ENCODE measurements around the gene CYGB. TPM values are rescaled to one million over a fixed set of nuclear protein-coding genes. Genes with fewer than 3 reads are reported as not detected.

CYGB gene
- total RNA-seq, 6 experiments from 2014 or later: 0.26 to 0.66 (median 0.33) TPM

GRCh38 chr17:76491271-76492122 is 46.0 kb downstream of the CYGB start:
- DNase-seq: no peak
- no peaks in the 10 kb centered on the region for H3K9me3 Mint-ChIP-seq
- H3K27ac Mint-ChIP-seq: no peak overlapping the region
- no peak for TF ChIP-seq CTCF (IDR thresholded peaks at IDR 0.05)
- H3K4me1 Mint-ChIP-seq (ENCODE audit: low read depth): peaks cover 15% of the 10 kb centered on the region
- H3K27me3 Mint-ChIP-seq (ENCODE audit: insufficient read depth): no peaks in the 10 kb centered on the region; the same call in 1 of the 2 replicates
- H3K4me3 Mint-ChIP-seq: no peak overlapping the region
- H3K36me3 Mint-ChIP-seq (ENCODE audit: low read depth): no peaks in the 10 kb centered on the region

- H3K27me3 Mint-ChIP-seq (ENCODE audit: insufficient read depth): no peaks in the 10 kb centered on the region; the same call in 1 of the 2 replicates
- no peak for TF ChIP-seq CTCF (IDR thresholded peaks at IDR 0.05)
- DNase-seq: no peak
- H3K4me1 Mint-ChIP-seq (ENCODE audit: low read depth): peaks cover 15% of the 10 kb centered on the region
- no peak overlapping the region for H3K4me3 Mint-ChIP-seq
- H3K36me3 Mint-ChIP-seq (ENCODE audit: low read depth): no peaks in the 10 kb centered on the region
- no peak overlapping the region for H3K27ac Mint-ChIP-seq
- H3K9me3 Mint-ChIP-seq: no peaks in the 10 kb centered on the region
These were observed 47.3 kb downstream of the CYGB start for GRCh38 chr17:76490112-76490710.

- peaks cover 2% of the 10 kb centered on the region for H3K27me3 Mint-ChIP-seq (ENCODE audit: insufficient read depth)
- no peak overlapping the region for H3K4me3 Mint-ChIP-seq
- no peak overlapping the region for H3K27ac Mint-ChIP-seq
- no peak for TF ChIP-seq CTCF (IDR thresholded peaks at IDR 0.05)
- DNase-seq: no peak
- peaks cover 3% of the 10 kb centered on the region for H3K4me1 Mint-ChIP-seq (ENCODE audit: low read depth)
- H3K36me3 Mint-ChIP-seq (ENCODE audit: low read depth): no peaks in the 10 kb centered on the region; the same call in 1 of the 2 replicates
- H3K9me3 Mint-ChIP-seq: no peaks in the 10 kb centered on the region
These were observed 49.9 kb downstream of the CYGB start for GRCh38 chr17:76487451-76488192.

- Mint-ChIP-seq H3K4me3 (no peak overlapping the region), H3K9me3 (no peaks in the 10 kb centered on the region), H3K27me3 (ENCODE audit: insufficient read depth) (peaks cover 2% of the 10 kb centered on the region), H3K27ac (no peak overlapping the region), H3K36me3 (ENCODE audit: low read depth) (no peaks in the 10 kb centered on the region; the same call in 1 of the 2 replicates), H3K4me1 (ENCODE audit: low read depth) (no peaks in the 10 kb centered on the region)
- no peak for DNase-seq
- TF ChIP-seq CTCF (IDR thresholded peaks at IDR 0.05): no peak
These were observed 51.9 kb downstream of the CYGB start for GRCh38 chr17:76485569-76485968.

GRCh38 chr17:76484228-76484725 is 53.2 kb downstream of the CYGB start:
- no peaks in the 10 kb centered on the region for H3K4me1 Mint-ChIP-seq (ENCODE audit: low read depth)
- TF ChIP-seq CTCF (IDR thresholded peaks at IDR 0.05): no peak
- peaks cover 2% of the 10 kb centered on the region for H3K27me3 Mint-ChIP-seq (ENCODE audit: insufficient read depth)

More at GRCh38 chr17:76484228-76484725, 53.2 kb downstream of the CYGB start:
- Mint-ChIP-seq H3K36me3 (ENCODE audit: low read depth) (no peaks in the 10 kb centered on the region; the same call in 1 of the 2 replicates), H3K27ac (no peak overlapping the region), H3K9me3 (no peaks in the 10 kb centered on the region), H3K4me3 (no peak overlapping the region)
- DNase-seq: no peak

All from HFFc6 (cell line).